ENCODE data around the gene SLC25A14.
"Not testable (repeated sequence)": the region's sequence is repeated elsewhere in the genome, so short reads cannot be mapped to it uniquely, and the experiment has no call there.

DNA sequence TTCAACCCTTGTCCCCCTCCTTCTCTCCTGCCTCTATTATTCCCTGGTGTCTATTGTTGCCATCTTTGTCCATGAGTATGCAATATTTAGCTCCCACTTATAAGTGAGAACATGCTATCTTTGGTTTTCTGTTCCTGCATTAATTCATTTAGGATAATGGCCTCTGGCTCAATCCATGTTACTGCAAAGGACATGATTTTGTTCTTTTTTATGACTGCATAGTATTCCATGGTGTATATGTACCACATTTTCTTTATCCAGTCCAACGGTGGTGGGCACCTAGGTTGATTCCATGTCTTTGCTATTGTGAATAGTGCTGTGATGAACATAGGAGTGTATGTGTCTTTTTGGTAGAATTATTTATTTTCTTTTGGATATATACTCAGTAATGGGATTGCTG, 12.3 kb downstream of the SLC25A14 start:
- TF ChIP-seq, protein P1, sequence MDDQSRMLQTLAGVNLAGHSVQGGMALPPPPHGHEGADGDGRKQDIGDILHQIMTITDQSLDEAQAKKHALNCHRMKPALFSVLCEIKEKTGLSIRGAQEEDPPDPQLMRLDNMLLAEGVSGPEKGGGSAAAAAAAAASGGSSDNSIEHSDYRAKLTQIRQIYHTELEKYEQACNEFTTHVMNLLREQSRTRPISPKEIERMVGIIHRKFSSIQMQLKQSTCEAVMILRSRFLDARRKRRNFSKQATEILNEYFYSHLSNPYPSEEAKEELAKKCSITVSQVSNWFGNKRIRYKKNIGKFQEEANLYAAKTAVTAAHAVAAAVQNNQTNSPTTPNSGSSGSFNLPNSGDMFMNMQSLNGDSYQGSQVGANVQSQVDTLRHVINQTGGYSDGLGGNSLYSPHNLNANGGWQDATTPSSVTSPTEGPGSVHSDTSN (IDR thresholded peaks at IDR 0.05; ENCODE audit: insufficient replicate concordance, low read depth, low read length), result not testable (repeated sequence)
- TF ChIP-seq, protein P2, sequence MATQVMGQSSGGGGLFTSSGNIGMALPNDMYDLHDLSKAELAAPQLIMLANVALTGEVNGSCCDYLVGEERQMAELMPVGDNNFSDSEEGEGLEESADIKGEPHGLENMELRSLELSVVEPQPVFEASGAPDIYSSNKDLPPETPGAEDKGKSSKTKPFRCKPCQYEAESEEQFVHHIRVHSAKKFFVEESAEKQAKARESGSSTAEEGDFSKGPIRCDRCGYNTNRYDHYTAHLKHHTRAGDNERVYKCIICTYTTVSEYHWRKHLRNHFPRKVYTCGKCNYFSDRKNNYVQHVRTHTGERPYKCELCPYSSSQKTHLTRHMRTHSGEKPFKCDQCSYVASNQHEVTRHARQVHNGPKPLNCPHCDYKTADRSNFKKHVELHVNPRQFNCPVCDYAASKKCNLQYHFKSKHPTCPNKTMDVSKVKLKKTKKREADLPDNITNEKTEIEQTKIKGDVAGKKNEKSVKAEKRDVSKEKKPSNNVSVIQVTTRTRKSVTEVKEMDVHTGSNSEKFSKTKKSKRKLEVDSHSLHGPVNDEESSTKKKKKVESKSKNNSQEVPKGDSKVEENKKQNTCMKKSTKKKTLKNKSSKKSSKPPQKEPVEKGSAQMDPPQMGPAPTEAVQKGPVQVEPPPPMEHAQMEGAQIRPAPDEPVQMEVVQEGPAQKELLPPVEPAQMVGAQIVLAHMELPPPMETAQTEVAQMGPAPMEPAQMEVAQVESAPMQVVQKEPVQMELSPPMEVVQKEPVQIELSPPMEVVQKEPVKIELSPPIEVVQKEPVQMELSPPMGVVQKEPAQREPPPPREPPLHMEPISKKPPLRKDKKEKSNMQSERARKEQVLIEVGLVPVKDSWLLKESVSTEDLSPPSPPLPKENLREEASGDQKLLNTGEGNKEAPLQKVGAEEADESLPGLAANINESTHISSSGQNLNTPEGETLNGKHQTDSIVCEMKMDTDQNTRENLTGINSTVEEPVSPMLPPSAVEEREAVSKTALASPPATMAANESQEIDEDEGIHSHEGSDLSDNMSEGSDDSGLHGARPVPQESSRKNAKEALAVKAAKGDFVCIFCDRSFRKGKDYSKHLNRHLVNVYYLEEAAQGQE (IDR thresholded peaks at IDR 0.05; ENCODE audit: low read depth, low read length), result not testable (repeated sequence)
- TF ChIP-seq RFX5 (IDR thresholded peaks at IDR 0.05; ENCODE audit: low read depth, low read length), result not testable (repeated sequence)

All from GM12878 (cell line).